MV-4-11 (cell line): ENCODE results near the gene WASF3.
"Not testable (repeated sequence)": the region's sequence is repeated elsewhere in the genome, so short reads cannot be mapped to it uniquely, and the experiment has no call there.

Experiments
- DNase-seq: peaks from one replicate; lab custom pipeline; 2025; lab: John Stamatoyannopoulos, UW

WASF3 gene

DNA sequence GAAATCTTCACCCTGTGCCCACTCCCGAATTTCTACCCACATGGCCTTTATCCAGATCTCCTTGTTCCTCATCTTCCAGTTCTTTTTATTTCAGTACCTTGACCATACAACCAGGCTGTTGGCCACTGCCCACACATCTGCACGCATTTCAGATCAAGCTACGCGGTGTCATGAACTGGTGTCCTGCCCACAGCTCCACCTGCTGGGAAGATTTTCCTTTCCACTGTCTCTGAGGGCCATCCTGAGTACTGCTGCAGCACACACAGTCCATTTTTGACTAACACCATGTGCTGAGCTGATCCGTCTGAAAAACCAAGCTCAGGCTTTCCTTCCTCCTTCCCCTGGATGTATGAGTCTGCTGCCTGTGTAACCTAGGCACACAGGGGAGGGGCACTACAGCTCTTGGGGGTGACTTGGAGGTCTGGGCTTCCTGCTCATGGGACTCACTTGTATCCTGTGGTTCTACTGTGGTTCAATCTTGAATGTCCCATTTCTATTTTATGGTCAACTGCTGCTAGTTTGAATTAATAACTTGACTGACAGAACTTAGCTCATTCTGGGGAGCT is 71.9 kb downstream of the WASF3 start:
- DNase-seq = no peak

DNA sequence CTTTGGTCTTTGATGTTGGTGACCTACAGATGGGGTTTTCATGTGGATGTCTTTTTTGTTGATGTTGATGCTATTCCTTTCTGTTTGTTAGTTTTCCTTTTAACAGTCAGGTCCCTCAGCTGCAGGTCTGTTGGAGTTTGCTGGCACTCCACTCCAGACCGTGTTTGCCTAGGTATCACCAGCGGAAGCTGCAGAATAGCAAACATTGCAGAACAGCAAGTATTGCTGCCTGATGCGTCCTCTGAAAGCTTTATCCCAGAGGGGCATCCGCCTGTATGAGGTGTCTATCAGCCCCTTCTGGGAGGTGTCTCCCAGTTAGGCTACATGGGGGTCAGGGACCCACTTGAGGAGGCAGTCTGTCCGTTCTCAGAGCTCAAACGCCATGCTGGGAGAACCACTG is 78.2 kb downstream of the WASF3 start:
- DNase-seq = not testable (repeated sequence)

DNA sequence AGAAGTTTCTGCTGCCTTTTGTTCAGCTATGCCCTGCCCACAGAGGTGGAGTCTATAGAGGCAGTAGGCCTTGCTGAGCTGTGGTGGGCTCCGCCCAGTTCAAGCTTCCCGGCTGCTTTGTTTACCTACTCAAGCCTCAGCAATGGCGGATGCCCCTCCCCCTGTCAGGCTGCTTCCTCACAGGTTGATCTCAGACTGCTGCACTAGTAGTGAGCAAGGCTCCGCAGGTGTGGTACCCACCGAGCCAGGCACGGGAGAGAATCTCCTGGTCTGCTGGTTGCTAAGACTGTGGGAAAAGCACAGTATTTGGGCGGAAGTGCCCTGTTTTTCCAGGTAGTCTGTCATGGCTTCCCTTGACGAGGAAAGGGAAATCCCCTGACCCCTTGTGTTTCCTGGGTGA is 78.6 kb downstream of the WASF3 start:
- not testable (repeated sequence) for DNase-seq

DNA sequence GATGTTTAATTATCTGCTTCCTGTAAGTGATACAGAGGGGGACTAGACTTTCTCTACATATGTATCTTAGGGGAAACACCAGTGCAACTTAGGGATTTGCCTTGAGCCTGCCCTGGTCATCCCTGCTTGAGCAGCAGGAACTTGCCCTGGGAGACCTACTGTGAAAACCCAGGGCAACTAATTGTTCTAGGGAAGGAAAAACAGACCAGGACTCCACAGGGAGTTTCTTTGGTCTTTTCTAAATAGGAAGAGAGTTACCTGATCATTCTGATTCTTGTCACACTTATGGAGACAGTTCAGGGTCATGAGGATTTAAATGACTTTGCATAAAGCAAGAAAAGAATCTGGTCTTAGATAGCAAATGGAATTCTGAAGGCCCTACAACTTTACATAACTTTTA is 89.1 kb downstream of the WASF3 start:
- DNase-seq = no peak

DNA sequence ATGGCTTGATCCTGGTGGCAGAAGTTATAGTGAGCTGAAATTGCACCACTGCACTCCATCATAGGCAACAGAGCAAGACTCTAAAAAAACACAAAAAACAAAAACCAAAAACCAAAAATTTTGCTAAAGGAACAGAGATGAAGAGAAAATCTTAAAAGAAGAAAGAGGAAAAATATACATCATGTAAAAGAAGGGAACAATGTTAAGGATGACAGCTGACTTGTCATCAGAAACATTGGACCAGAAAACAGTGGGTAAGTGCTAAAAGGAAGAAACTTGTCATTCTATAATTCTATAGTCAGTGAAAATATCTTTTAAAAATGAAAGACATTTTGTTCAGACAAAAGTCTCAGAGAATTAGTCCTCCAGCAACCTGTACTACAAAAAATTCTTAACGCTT is 93.8 kb downstream of the WASF3 start:
- no peak for DNase-seq

DNA sequence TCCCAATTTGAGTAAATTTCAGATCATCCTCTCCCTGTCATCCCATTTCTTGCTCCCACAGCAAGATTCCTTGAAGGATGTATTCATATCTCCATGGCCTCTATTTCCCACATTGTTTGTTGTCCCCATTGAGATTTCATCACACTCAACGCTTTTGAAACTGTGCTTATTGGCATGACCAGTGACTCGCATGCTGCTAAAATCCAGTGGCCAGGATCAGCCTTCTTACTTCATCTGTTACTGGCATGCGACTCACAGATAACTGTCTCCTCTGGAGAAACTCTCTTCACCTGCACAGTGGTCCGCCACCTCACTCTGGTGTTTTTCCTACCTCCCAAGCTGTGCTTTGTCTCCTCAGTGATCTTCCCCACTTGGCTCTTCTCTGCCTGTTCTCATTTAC is 95.8 kb downstream of the WASF3 start:
- no peak for DNase-seq

DNA sequence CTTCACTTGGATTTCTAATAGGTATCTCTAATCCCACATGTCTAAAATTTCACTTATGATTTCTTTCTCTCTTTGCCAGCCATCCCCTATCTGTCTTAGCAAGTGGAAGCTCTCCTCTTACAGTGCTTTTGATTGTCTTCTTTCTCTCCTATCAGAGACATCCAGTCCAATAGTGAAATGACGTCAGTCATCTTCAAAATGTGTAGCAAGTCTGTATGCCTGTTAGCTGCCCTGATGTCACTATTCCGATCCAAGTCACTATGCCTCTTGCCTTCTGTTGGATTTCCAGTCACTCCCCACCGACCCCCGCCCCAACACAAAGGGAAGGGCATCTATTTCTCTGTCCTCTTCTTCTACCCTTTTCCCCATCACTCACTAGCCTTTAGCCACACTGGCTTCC is 96.4 kb downstream of the WASF3 start:
- DNase-seq = no peak

- DNase-seq = no peak
These were observed 99.4 kb downstream of the WASF3 start for GRCh38 chr13:26656919-26657318.

GRCh38 chr13:26658448-26659385 is 101.2 kb downstream of the WASF3 start:
- DNase-seq = peak; percentile 11

GRCh38 chr13:26660185-26660584 is 102.7 kb downstream of the WASF3 start:
- DNase-seq = no peak

DNA sequence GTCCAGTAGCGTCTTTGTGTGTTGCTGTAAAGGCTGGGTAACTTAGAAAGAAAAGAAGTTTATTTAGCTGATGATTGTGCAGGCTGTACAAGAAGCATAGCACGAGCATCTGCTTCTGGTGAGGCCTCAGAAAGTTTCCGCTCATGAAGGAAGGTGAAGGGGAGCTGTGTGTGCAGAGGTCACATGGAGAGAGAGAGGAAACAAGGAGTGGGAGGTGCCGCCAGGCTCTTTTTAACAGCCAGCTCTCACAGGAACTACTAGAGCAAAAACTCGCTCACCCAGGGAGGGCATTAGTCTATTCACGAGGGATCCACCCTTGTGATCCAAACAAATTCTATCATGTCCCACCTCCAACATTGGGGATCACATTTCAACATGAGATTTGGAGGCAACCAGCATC is 103.3 kb downstream of the WASF3 start:
- DNase-seq = no peak

GRCh38 chr13:26663791-26664190 is 106.3 kb downstream of the WASF3 start:
- no peak for DNase-seq

GRCh38 chr13:26664286-26664685 is 106.8 kb downstream of the WASF3 start:
- DNase-seq = no peak

DNA sequence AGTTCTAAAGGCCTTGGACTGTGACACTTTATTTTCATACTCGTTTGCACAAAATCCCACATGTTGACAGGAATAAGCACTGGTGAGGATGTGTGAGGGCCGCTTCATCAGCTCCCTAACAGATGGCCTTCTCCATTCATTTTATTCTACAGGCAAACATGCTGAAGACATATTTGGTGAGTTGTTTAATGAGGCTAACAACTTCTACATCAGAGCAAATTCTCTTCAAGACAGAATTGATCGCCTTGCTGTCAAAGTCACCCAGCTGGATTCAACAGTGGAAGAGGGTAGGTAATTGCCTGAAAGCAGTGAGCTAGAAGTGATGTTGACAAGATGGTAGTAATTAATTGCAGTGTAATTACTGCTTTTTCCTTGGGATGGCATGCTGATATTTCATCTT is 107.4 kb downstream of the WASF3 start:
- DNase-seq = no peak

- no peak for DNase-seq
These were observed 111.1 kb downstream of the WASF3 start for GRCh38 chr13:26668357-26669146.

DNA sequence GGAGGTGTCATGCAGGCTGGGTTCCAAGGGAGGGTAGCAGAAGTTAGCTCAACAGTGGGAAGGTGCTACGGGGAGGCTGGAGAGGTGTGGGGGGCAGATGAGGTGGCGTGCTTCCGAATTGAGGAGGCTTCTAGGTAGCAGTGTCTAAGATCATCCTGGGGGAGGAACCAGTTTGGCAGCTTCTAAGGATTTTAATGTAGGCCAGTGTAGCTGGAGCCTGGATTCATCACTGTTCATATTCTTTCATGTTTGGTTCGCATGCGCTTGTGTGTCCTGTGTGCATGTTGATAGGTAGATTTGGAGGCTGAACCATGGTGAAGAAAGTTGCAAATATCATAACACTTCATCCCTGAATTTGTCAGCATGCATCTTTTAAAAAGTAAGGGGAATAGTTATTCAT is 116.4 kb downstream of the WASF3 start:
- no peak for DNase-seq

DNA sequence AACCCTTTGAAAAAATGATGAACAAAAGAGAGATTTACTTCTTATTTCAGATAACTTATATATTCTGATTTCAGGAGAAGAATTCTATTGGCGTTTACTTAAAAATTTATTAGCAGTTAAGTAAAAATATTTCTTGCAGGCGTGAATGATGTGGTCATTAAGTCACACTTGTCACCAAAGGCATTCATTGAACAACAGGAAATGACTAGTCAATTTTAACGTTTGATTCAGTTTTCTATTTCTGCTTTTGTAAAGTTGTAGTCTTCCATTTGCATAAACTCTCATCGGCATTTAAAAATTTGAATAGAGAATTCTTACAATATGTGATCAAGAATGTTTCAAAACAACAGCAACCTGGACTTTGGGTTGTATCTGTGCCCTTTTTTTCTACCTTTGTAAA is 119.7 kb downstream of the WASF3 start:
- DNase-seq = no peak

DNA sequence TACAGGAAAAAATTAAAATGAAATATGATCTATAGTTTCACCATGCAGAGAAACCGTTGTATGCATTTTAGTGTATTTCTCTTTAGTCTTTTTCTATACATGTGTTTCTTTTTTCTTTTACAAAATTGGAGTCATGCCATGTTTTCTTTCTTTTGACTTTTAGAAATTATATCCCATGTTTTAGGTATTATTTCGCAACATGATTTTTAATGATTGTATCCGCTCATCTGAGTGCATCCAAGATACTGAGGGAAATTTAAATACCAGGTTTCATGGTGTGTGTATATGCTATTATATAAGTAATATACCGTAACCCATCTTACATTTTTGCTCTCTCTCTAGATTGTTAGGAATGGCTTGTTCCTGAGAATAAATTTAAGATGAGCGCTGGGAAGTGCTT is 120.8 kb downstream of the WASF3 start:
- no peak for DNase-seq

GRCh38 chr13:26678796-26679195 is 121.3 kb downstream of the WASF3 start:
- DNase-seq = no peak

GRCh38 chr13:26679411-26680122 is 122.1 kb downstream of the WASF3 start:
- DNase-seq = no peak

DNA sequence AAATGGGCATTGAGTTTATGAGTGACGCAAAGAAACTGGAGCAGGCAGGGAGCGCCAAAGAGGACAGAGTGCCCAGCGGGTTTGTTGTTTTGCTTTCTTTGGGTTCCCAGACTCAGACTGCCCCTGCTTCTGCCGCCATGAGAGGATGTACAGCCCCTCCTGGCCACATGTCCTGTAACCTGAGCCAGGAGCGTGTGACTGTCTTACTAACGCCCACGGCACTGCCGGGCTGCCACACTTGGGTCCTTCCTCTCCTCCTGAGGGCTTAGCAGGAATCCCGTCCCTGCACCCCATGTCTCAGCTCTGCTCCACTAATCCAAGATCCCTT is 122.6 kb downstream of the WASF3 start:
- no peak for DNase-seq

DNA sequence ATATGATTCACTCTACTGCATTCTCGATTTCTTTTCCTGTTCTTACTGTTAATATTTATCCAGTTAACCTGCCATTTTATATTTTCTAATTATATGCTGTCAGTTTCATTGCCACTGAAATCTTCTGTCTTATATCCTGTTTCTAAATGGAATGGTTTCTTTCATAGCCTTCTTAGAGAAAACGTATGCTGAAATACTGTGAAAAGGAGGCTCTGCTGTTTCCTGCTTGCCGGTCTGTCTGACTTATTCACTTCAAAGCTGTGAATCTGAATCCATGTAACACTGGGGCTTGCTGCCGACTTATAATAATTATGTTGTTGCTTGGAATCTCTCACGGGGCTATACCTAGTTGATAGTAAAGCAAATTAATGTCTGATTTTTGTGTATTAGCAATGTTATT is 123.1 kb downstream of the WASF3 start:
- no peak for DNase-seq
